22Rv1 (cell line): Measurements from ENCODE around the gene CIAO2B.

ENCODE experiments used
- CTCF ChIP-seq: fragments of 450-650 bp; IDR thresholded peaks from 2 replicates; pipeline ENCODE4 v1.5.1; 2017; ENCODE audit warnings: mild to moderate bottlenecking
- ZFX ChIP-seq: fragments of 450-650 bp; IDR thresholded peaks from 2 replicates; pipeline ENCODE4 v1.6.1; 2017; ENCODE audit warnings: antibody characterized with exemption, borderline replicate concordance

- TF ChIP-seq CTCF: no peak
- no peak for TF ChIP-seq ZFX
These were observed 13.1 kb downstream of the CIAO2B start for GRCh38 chr16:66920924-66921680.
